H1 (cell line): Measurements from ENCODE around the gene ZNF75A. TPM values are rescaled to one million over a fixed set of nuclear protein-coding genes. Genes with fewer than 3 reads are reported as not detected.

Source experiments
- CTCF ChIA-PET: fragments of 300-600 bp; sonication (Branson Sonifier 250); formaldehyde crosslinking; loops from one replicate; lab custom pipeline; 2021; ENCODE audit not compliant: partially characterized antibody; lab: Charles Lee
- POLR2A ChIA-PET: fragments of 300-600 bp; sonication (Branson Sonifier 250); formaldehyde crosslinking; loops from one replicate; lab custom pipeline; 2021; ENCODE audit warnings: inconsistent platforms; ENCODE audit not compliant: partially characterized antibody; lab: Charles Lee
- DNase-seq, 2 experiments: peaks; one replicate each; pipeline versions ENCODE4 v3.0.0 to v3.0.0-alpha.2; 2010 to 2022; ENCODE audit warnings: low spot score in 2 of 2, low read depth in 1 of 2, mixed read lengths in 1 of 2
- FAIRE-seq: peaks from 2 replicates; lab custom pipeline; 2011; peaks lifted over from hg19 to GRCh38; lab: Jason Lieb, UNC
- H2AFZ ChIP-seq: 2 replicates; pipeline ENCODE4 v1.8.1; 2012; ENCODE audit warnings: low read length, inconsistent platforms
- H2AK5ac ChIP-seq: 2 replicates; pipeline ENCODE4 v1.6.1; 2013; ENCODE audit warnings: low read depth, low read length
- H2BK120ac ChIP-seq: replicated peaks from 2 replicates; pipeline ENCODE3; 2013; ENCODE audit warnings: low read depth, low read length, inconsistent platforms
- H2BK12ac ChIP-seq: 2 replicates; pipeline ENCODE4 v1.6.1; 2013; ENCODE audit warnings: low read depth, low read length
- H2BK15ac ChIP-seq: 2 replicates; pipeline ENCODE4 v1.6.1; 2013; ENCODE audit warnings: low read length
- H2BK20ac ChIP-seq: 2 replicates; pipeline ENCODE4 v1.6.1; 2013; ENCODE audit warnings: low read length
- H2BK5ac ChIP-seq: 2 replicates; pipeline ENCODE4 v1.6.1; 2013; ENCODE audit warnings: low read depth, low read length
- H3K14ac ChIP-seq: 2 replicates; pipeline ENCODE4 v1.6.1; 2013; ENCODE audit warnings: inconsistent platforms; ENCODE audit not compliant: insufficient read length
- H3K18ac ChIP-seq: 2 replicates; pipeline ENCODE4 v1.6.1; 2013; ENCODE audit warnings: low read length; ENCODE audit errors: extremely low read depth
- H3K23ac ChIP-seq: 2 replicates; pipeline ENCODE4 v1.6.1; 2013; ENCODE audit warnings: inconsistent platforms; ENCODE audit not compliant: insufficient read length
- H3K23me2 ChIP-seq: 2 replicates; pipeline ENCODE4 v1.6.1; 2013; ENCODE audit warnings: low read depth, low read length
- H3K27ac ChIP-seq: 2 replicates; pipeline ENCODE4 v1.6.1; 2011; ENCODE audit warnings: low read depth, low read length, inconsistent platforms
- H3K27me3 ChIP-seq, 4 experiments: replicated peaks in 1 of 4; 1 replicate in 1 of 4; 2 replicates in 3 of 4; pipeline versions ENCODE4 v1.6.1 to v1.8.1; 2011 to 2013; ENCODE audit warnings: low read length in 3 of 4, mild to moderate bottlenecking in 3 of 4, inconsistent platforms in 2 of 4, mixed read lengths in 2 of 4, moderate library complexity in 1 of 4; ENCODE audit not compliant: control insufficient read depth in 3 of 4, insufficient read depth in 3 of 4; ENCODE audit errors: extremely low read depth in 1 of 4
- H3K36me3 ChIP-seq, 4 experiments: 2 replicates each; pipeline versions ENCODE4 v1.6.1 to v1.8.1; 2011 to 2013; ENCODE audit warnings: mild to moderate bottlenecking in 4 of 4, low read length in 3 of 4, moderate library complexity in 2 of 4, control low read depth in 1 of 4, inconsistent platforms in 1 of 4; ENCODE audit not compliant: insufficient read depth in 4 of 4, control insufficient read depth in 2 of 4
- H3K4ac ChIP-seq: replicated peaks from 2 replicates; pipeline ENCODE3; 2013; ENCODE audit warnings: low read length, low read depth, mixed read lengths, inconsistent platforms; ENCODE audit not compliant: insufficient read length
- H3K4me1 ChIP-seq, 4 experiments: replicated peaks in 1 of 4; 1 replicate in 1 of 4; 2 replicates in 3 of 4; pipeline versions ENCODE4 v1.6.1 to v1.8.1; 2011 to 2013; ENCODE audit warnings: low read length in 3 of 4, inconsistent platforms in 2 of 4, mixed read lengths in 1 of 4; ENCODE audit not compliant: insufficient read depth in 4 of 4, control insufficient read depth in 3 of 4
- H3K4me2 ChIP-seq, 2 experiments: 2 replicates each; pipeline versions ENCODE4 v1.6.1 to v1.8.1; 2011 to 2013; ENCODE audit warnings: low read depth in 2 of 2, low read length in 2 of 2, control low read depth in 1 of 2, inconsistent platforms in 1 of 2, mild to moderate bottlenecking in 1 of 2; ENCODE audit not compliant: insufficient read depth in 1 of 2
- H3K4me3 ChIP-seq, 4 experiments: fragments of 200-600, 300-600 bp in 1 of 4; sonication (generic), shearing (Covaris generic), sonication (Bioruptor Twin) in 1 of 4; 2 replicates each; pipeline versions ENCODE4 v1.5.1 to v1.8.1; 2011 to 2016; ENCODE audit warnings: low read length in 4 of 4, low read depth in 3 of 4, control low read depth in 2 of 4, inconsistent platforms in 2 of 4, mild to moderate bottlenecking in 2 of 4, mixed read lengths in 1 of 4, moderate library complexity in 1 of 4; ENCODE audit not compliant: insufficient read depth in 2 of 4; ENCODE audit errors: extremely low read depth in 1 of 4
- H3K56ac ChIP-seq: replicated peaks from 2 replicates; pipeline ENCODE3; 2013; ENCODE audit warnings: low read depth, mild to moderate bottlenecking, mixed read lengths, low read length, inconsistent platforms; ENCODE audit not compliant: insufficient read length
- H3K79me1 ChIP-seq: 2 replicates; pipeline ENCODE4 v1.6.1; 2013; ENCODE audit warnings: low read depth, low read length, control low read depth
- H3K79me2 ChIP-seq, 2 experiments: 2 replicates each; pipeline versions ENCODE4 v1.6.1 to v1.8.1; 2012 to 2013; ENCODE audit warnings: low read length in 2 of 2, mild to moderate bottlenecking in 2 of 2, inconsistent platforms in 1 of 2; ENCODE audit not compliant: insufficient read depth in 2 of 2, control insufficient read depth in 1 of 2
- H3K9ac ChIP-seq, 4 experiments: replicated peaks in 1 of 4; 1 replicate in 1 of 4; 2 replicates in 3 of 4; pipeline versions ENCODE4 v1.6.1 to v1.8.1; 2011 to 2013; ENCODE audit warnings: low read depth in 3 of 4, low read length in 3 of 4, control low read depth in 2 of 4, mild to moderate bottlenecking in 2 of 4, moderate library complexity in 2 of 4, inconsistent platforms in 1 of 4; ENCODE audit errors: extremely low read depth in 1 of 4
- H3K9me3 ChIP-seq, 2 experiments: 2 replicates each; pipeline versions ENCODE4 v1.6.1 to v1.8.1; 2012 to 2013; ENCODE audit warnings: mild to moderate bottlenecking in 2 of 2, moderate library complexity in 2 of 2, control low read depth in 1 of 2, inconsistent platforms in 1 of 2, low read depth in 1 of 2, low read length in 1 of 2, mixed read lengths in 1 of 2; ENCODE audit not compliant: insufficient read depth in 2 of 2
- H4K20me1 ChIP-seq, 2 experiments: replicated peaks in 1 of 2; 2 replicates each; pipeline versions ENCODE3 to v1.8.1; 2011 to 2013; ENCODE audit warnings: inconsistent platforms in 2 of 2, low read length in 2 of 2, mild to moderate bottlenecking in 1 of 2; ENCODE audit not compliant: insufficient read depth in 2 of 2, control insufficient read depth in 1 of 2
- H4K5ac ChIP-seq: 2 replicates; pipeline ENCODE4 v1.6.1; 2013; ENCODE audit warnings: low read length, low read depth, mixed read lengths, inconsistent platforms; ENCODE audit not compliant: insufficient read length
- H4K8ac ChIP-seq: 2 replicates; pipeline ENCODE4 v1.8.0; 2013; ENCODE audit warnings: mild to moderate bottlenecking, moderate library complexity, low read length, inconsistent platforms; ENCODE audit not compliant: insufficient read depth; ENCODE audit errors: extremely low read depth
- H4K91ac ChIP-seq: replicated peaks from 2 replicates; pipeline ENCODE3; 2013; ENCODE audit warnings: low read length, mixed read lengths, inconsistent platforms; ENCODE audit not compliant: insufficient read length
- CBX5 ChIP-seq: fragments of 300-800, 300-1000 bp; sonication (generic); IDR thresholded peaks from 2 replicates; pipeline ENCODE4 v1.7.1; 2016; ENCODE audit warnings: antibody characterized with exemption, low read length, low read depth
- CBX8 ChIP-seq: fragments of 300-800, 300-1000 bp; sonication (generic); IDR thresholded peaks from 2 replicates; pipeline ENCODE4 v1.7.1; 2016; ENCODE audit warnings: low read depth, low read length, borderline replicate concordance
- CEBPB ChIP-seq: IDR thresholded peaks from 2 replicates; pipeline ENCODE4 v1.6.1; 2012; ENCODE audit warnings: low read depth, low read length
- EGR1 ChIP-seq: IDR thresholded peaks from 2 replicates; pipeline ENCODE4 v1.6.1; 2011; ENCODE audit warnings: low read depth, low read length, borderline replicate concordance
- FOSL1 ChIP-seq: IDR thresholded peaks from 2 replicates; pipeline ENCODE4 v1.6.1; 2011; ENCODE audit warnings: mild to moderate bottlenecking, low read depth, low read length, moderate library complexity; ENCODE audit not compliant: insufficient read depth
- GTF2F1 ChIP-seq: IDR thresholded peaks from 2 replicates; pipeline ENCODE4 v1.6.1; 2012; ENCODE audit warnings: low read depth, low read length, improper control_type of control experiment, borderline replicate concordance
- HDAC2 ChIP-seq, 2 experiments: fragments of 300-600 bp in 1 of 2; sonication (generic) in 1 of 2; IDR thresholded peaks; 2 replicates each; pipeline ENCODE4 v1.6.1; 2011 to 2012; ENCODE audit warnings: low read depth in 2 of 2, low read length in 2 of 2, mild to moderate bottlenecking in 2 of 2, moderate library complexity in 2 of 2, borderline replicate concordance in 1 of 2, inconsistent platforms in 1 of 2
- JUND ChIP-seq: IDR thresholded peaks from 2 replicates; pipeline ENCODE4 v1.6.1; 2011; ENCODE audit warnings: mild to moderate bottlenecking, improper control_type of control experiment, low read length
- MAFK ChIP-seq: IDR thresholded peaks from 2 replicates; pipeline ENCODE4 v1.6.1; 2012; ENCODE audit warnings: low read depth, mild to moderate bottlenecking, improper control_type of control experiment, low read length
- NRF1 ChIP-seq: IDR thresholded peaks from 2 replicates; pipeline ENCODE4 v1.6.1; 2011; ENCODE audit warnings: mild to moderate bottlenecking, low read depth, low read length, improper control_type of control experiment
- RNF2 ChIP-seq: fragments of 200-900, 300-1000 bp; sonication (generic); IDR thresholded peaks from 2 replicates; pipeline ENCODE4 v1.7.1; 2016; ENCODE audit warnings: borderline replicate concordance, low read depth, mild to moderate bottlenecking, antibody characterized with exemption, low read length; ENCODE audit not compliant: poor library complexity, severe bottlenecking; ENCODE audit errors: missing control alignments
- SRF ChIP-seq: IDR thresholded peaks from 2 replicates; pipeline ENCODE4 v1.6.1; 2011; ENCODE audit warnings: mild to moderate bottlenecking, low read depth, low read length, moderate library complexity
- YY1 ChIP-seq: IDR thresholded peaks from 2 replicates; pipeline ENCODE4 v1.6.1; 2011; ENCODE audit warnings: low read depth, mild to moderate bottlenecking, low read length
- WGBS, 2 experiments: shearing (Covaris generic) in 1 of 2; methylation state at CpG; one replicate each; pipeline versions ENCODE4 v1.1.6 to v1.1.7; 2013 to 2015; ENCODE audit warnings: low lambda C conversion rate in 2 of 2, mixed read lengths in 2 of 2, inconsistent platforms in 1 of 2, low coverage in 1 of 2, missing lambda C conversion rate in 1 of 2; ENCODE audit not compliant: insufficient replicate concordance in 2 of 2, insufficient coverage in 1 of 2, insufficient read length in 1 of 2; ENCODE audit errors: extremely low coverage in 1 of 2, missing lambda C conversion rate in 1 of 2; 5-methylcytosine and 5-hydroxymethylcytosine counted together
- polyA plus RNA-seq, 7 experiments: library from polyadenylated mRNA; depleted of rRNA in 3 of 7; stranded (reverse) in 5 of 7; unstranded in 2 of 7; fragments of >200 nt in 5 of 7; fragments of 200-250 nt in 2 of 7; gene quantifications; 1 replicate in 5 of 7; 2 replicates in 1 of 7; 4 replicates in 1 of 7; pipeline versions ENCODE4 v1.2.1 to v1.2.3, GENCODE V29; 2011 to 2013; ENCODE audit warnings: missing spikeins in 2 of 7, mixed read lengths in 2 of 7
- total RNA-seq: library from RNA; stranded (reverse); fragmentation: NEBNext Ultra II Directional; extraction: Animal tissue kit (Norgen Biotek cat#: 25700); gene quantifications from 2 replicates; pipeline ENCODE4 v1.2.1, GENCODE V29; 2021

ZNF75A gene
- total and polyA plus RNA-seq, 2 of the 8 experiments (the other 6 are each of a cell fraction or from before 2014, with no cell fraction given): 9.3 to 30.0 TPM

DNA sequence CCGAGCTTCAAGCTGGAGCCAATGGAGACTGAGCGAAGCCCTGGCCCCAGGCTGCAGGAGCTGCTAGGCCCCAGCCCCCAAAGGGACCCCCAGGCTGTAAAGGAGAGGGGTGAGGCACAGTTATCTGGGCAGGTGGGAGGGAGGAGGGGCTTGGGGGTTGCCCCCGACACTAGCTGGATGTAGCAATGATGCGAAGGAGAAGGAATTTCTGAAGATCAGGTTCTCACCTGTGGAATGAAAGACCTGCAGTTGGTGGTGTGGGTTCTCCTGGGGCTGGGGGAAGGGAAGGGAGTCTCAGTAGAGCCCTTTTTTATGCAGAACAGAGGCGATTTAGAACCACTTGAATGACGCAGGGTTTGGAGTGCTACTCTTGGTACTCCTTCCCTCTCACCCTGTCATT is 20.2 kb upstream of the ZNF75A start:
- Histone ChIP-seq H3K4me3 (peak overlapping the region; percentile 81 to 99 (median 97); a peak in 5 of 8 replicates), H2BK5ac (no peak overlapping the region), H2AK5ac (no peak overlapping the region), H4K8ac (no peak overlapping the region; the same call in 1 of the 2 replicates), H2BK12ac (no peak overlapping the region), H2AFZ (no peak overlapping the region), H3K18ac (no peak overlapping the region), H2BK120ac (no peak overlapping the region), H3K79me2 (peaks cover 20 to 52% of the 10 kb centered on the region in 2 experiments), H3K23ac (no peak overlapping the region), H3K4me1 (peaks cover 0 to 8% (median 1%) of the 10 kb centered on the region in 4 experiments; a peak in 4 of 7 replicates), H4K20me1 (peaks cover 5 to 9% of the 10 kb centered on the region in 2 experiments), H3K79me1 (peaks cover 12% of the 10 kb centered on the region), H3K27me3 (no peaks in the 10 kb centered on the region), H3K4ac (no peak overlapping the region), H4K5ac (no peak overlapping the region), H3K27ac (no peak overlapping the region), H3K14ac (no peak overlapping the region), H3K56ac (no peak overlapping the region), H3K9ac (no peak overlapping the region), H3K9me3 (peaks cover 28 to 34% of the 10 kb centered on the region in 2 experiments), H2BK20ac (no peak overlapping the region), H2BK15ac (no peak overlapping the region), H3K23me2 (peaks cover 8% of the 10 kb centered on the region), H4K91ac (no peak overlapping the region), H3K36me3 (peaks cover 17 to 46% (median 35%) of the 10 kb centered on the region in 4 experiments), H3K4me2 (peak overlapping the region; percentile 99)
- ChIA-PET POLR2A (interaction anchor here (0.8 to 5.3 kb wide), 10 partner anchors 8 to 200 kb away, joined by 3 to 64 read pairs (median 6); partner anchors contain the start of genes TIGD7 and ZNF75A), CTCF (interaction anchor here (0.9 kb wide), 1 partner anchor 18 kb away, joined by 6 read pairs; no protein-coding TSS in a partner anchor)
- no peak for FAIRE-seq
- no peak for DNase-seq
- 75% methylated on average over 5 of the region's 6 CpGs; no CpG with 5 or more reads in 1 of the 2 experiments for WGBS, 2 experiments
- TF ChIP-seq YY1: no peak
- no peak for TF ChIP-seq JUND
- no peak for TF ChIP-seq HDAC2 (IDR thresholded peaks at IDR 0.05; ENCODE audit: borderline replicate concordance in 1 of 2, low read depth in 2 of 2, low read length in 2 of 2)
- TF ChIP-seq FOSL1: no peak
- no peak for TF ChIP-seq SRF
- TF ChIP-seq CBX5: no peak
- TF ChIP-seq NRF1: no peak
- no peak for TF ChIP-seq CEBPB
- TF ChIP-seq RNF2: no peak
- TF ChIP-seq MAFK: no peak
- TF ChIP-seq CBX8: no peak
- TF ChIP-seq EGR1: no peak
- no peak for TF ChIP-seq GTF2F1
